ENCODE results near the gene BID.

BID gene

GRCh38 chr22:17774206-17774925 is at the start of gene BID:
Gene BID (minus strand): TSS chr22:17774469. CDS start chr22:17750116, 24,353 bp downstream.
- DNase-seq = no peak

GRCh38 chr22:17823964-17824363 is 49.7 kb upstream of the BID start:
- DNase-seq = no peak

GRCh38 chr22:17823226-17823625 is 49.0 kb upstream of the BID start:
- no peak for DNase-seq

- DNase-seq = no peak
These were observed 47.8 kb upstream of the BID start for GRCh38 chr22:17822087-17822486.

- no peak for DNase-seq
These were observed 46.7 kb upstream of the BID start for GRCh38 chr22:17820879-17821439.

GRCh38 chr22:17818649-17819048 is 44.4 kb upstream of the BID start:
- no peak for DNase-seq

- DNase-seq = no peak
These were observed 43.9 kb upstream of the BID start for GRCh38 chr22:17818180-17818579.

- no peak for DNase-seq
These were observed 43.3 kb upstream of the BID start for GRCh38 chr22:17817511-17818065.

GRCh38 chr22:17817079-17817478 is 42.8 kb upstream of the BID start:
- DNase-seq = no peak

- DNase-seq = no peak
These were observed 42.4 kb upstream of the BID start for GRCh38 chr22:17816649-17817048.

GRCh38 chr22:17815703-17816254 is 41.5 kb upstream of the BID start:
- DNase-seq = no peak

GRCh38 chr22:17814830-17815229 is 40.6 kb upstream of the BID start:
- no peak for DNase-seq

- DNase-seq = no peak
These were observed 39.8 kb upstream of the BID start for GRCh38 chr22:17814084-17814483.

GRCh38 chr22:17811119-17811518 is 36.9 kb upstream of the BID start:
- no peak for DNase-seq

- DNase-seq = no peak
These were observed 36.4 kb upstream of the BID start for GRCh38 chr22:17810570-17811116.

- DNase-seq = no peak
These were observed 34.6 kb upstream of the BID start for GRCh38 chr22:17808693-17809403.

GRCh38 chr22:17807578-17808410 is 33.5 kb upstream of the BID start:
- no peak for DNase-seq

- no peak for DNase-seq
These were observed 32.8 kb upstream of the BID start for GRCh38 chr22:17807086-17807485.

GRCh38 chr22:17806437-17806836 is 32.2 kb upstream of the BID start:
- DNase-seq = no peak

- no peak for DNase-seq
These were observed 30.2 kb upstream of the BID start for GRCh38 chr22:17804331-17805080.

- DNase-seq = no peak
These were observed 29.5 kb upstream of the BID start for GRCh38 chr22:17803609-17804270.

Data from NCI-H2171 (cell line).